ENCODE results near the gene UBL5.
A peak's percentile ranks its signal among the peaks of the same experiment; 100 is the strongest.
"Not testable (repeated sequence)": the region's sequence is repeated elsewhere in the genome, so short reads cannot be mapped to it uniquely, and the experiment has no call there.

The UBL5 gene

DNA sequence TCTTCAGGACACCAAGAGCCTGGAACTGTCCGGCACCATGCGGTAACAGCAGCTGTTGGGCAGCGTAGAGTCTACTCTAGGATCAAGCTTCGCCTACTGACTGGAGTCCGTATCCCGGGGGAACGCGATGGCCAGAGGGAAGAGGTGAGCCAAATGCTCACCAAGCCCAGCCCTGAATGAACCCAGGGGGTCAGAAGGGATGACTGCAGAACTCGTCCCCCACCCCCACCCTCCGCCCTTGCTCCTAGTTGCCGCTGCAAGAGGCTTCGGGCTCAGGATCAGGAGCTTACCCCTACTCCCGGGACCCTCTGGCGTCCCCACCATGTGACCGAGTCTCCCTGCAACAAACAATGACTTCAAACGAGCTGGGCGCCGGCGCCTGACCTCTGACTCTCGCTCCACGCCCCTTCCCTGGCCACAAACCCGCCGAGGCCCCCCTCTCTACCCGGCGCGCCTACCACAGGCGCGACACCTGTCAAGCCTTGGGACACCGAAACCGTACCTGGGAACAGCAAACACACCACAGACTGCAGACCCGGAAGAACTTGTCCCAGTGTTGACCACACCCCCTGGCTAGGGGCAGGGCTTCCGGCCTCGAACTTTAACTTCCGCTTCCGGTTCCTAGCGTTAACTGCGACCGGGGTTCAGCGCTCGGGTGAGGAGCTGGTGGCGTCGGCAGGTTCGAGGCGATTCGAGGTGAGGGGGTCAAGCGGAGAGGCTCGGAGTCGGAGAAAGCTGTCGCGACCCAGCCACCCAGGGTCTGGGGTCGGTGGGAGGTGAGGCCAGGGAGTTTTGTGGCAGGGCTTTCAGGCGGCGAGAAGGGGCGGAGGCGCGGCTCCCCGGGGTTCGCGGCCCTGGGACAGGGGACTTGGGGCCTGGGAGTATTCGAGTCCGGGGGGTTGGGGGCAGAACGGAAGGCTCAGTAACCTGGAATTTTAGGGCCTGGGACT lies at the start of gene UBL5:
Gene UBL5, plus strand, starts transcription at position 630 of the 950 bp plus-strand sequence. CDS start 420 bp downstream, outside the sequence.
- DNase-seq: peak; percentile 78

DNA sequence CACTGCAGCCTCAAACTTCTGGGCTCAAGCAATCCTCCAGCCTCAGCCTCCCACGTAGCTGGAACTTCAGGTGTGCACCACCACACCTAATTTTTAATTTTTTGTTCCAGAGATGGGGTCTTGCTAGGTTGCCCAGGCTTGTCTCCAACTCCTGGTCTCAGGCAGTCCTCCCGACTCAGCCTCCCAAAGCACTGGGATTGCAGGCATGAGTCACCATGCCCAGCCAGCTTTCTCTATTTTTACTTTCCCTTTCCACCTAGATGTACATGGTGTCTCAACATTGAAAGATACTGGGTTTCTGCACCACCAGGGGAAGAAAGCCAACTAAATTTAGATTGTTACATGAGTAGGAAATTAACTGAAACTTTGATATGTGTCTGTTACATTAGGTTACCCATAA lies 45.4 kb upstream of the UBL5 start:
- no peak for DNase-seq

- DNase-seq: not testable (repeated sequence)
Observed at GRCh38 chr19:9784163-9784496, 43.6 kb upstream of the UBL5 start.

DNA sequence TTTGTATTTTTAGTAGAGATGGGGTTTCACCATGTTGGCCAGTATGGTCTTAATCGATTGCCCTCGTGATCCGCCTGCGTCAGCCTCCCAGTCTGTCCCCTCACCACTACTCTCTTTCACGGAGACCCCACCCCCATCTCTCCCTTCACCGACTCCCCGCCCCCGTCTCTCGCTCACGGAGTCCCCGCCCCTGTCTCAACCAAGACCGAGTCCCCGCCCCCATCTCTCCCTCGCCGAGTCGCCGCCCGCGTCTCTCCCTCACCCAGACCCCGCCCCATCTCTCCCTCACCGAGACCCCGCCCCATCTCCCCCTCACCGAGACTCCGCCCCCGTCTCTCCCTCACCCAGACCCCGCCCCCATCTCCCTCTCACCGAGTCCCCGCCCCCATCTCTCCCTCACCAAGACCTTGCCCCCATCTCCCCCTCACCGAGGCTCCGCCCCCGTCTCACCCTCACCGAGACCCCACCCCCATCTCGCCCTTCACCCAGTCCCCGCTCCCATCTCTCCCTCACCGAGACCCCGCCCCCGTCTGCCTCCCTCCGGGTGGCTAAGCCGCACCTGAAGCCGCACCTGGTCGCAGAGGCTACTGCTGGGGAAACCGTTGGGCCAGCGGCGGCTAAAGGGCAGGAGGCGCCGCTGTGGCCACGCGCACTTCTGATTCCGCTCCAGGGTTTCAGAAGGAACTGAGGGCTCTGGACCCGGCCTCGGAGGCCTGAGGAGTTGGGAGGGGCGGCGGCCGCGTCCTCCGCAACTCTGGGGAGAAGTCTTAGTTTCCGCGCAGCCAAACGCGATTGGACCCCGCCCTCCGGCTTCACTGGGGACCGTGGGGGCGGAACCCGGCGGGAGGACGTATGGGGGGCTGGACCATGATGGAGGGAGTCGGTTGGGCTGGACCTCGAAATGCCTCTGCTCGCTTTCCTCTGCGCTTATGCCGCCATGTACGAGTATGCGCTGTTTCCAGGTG lies 42.1 kb upstream of the UBL5 start:
- peak; percentile 94 for DNase-seq

DNA sequence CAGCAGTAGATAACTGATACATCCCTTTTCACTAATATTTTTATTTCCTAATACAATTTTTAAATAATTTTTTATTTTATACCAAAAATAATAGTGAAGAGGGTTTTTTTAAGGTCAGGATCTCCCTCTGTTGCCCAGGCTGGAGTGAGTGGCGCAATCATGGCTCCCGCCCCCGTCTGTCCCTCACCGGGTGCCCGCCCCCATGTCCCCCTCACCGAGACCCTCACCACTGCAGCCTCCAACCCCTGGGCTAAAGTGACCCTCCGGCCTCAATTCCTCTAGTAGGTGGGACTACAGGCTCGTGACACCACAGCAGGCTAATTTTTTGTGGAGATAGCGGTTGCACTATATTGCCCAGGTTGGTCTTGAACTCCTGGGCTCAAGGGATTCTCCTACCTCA lies 41.4 kb upstream of the UBL5 start:
- no peak for DNase-seq

GRCh38 chr19:9786819-9787218 lies 40.9 kb upstream of the UBL5 start:
- DNase-seq: no peak

GRCh38 chr19:9788604-9789003 lies 39.1 kb upstream of the UBL5 start:
- DNase-seq: not testable (repeated sequence)

DNA sequence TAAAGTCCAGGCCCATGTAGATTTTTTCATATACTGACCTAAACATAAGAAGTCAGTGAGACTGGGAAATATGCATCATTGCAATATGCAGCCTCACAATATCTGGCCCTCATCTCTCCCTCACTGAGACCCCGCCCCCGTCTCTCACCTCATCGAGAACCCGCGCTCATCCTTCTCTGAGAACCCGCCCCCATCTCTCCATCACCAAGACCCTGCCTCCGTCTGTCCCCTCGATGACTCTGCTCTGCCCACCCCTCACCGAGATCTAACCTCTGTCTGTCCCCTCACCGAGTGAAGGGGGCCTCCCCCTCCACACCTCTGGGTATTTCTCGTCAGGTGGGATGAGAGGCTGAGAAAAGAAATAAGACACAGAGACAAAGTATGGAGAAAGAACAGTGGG lies 38.7 kb upstream of the UBL5 start:
- DNase-seq: no peak

GRCh38 chr19:9789579-9789978 lies 38.1 kb upstream of the UBL5 start:
- DNase-seq: not testable (repeated sequence)

GRCh38 chr19:9791073-9791367 lies 36.7 kb upstream of the UBL5 start:
- DNase-seq: not testable (repeated sequence)

- peak; percentile 96 for DNase-seq
Observed at GRCh38 chr19:9791552-9792205, 36.0 kb upstream of the UBL5 start.

DNA sequence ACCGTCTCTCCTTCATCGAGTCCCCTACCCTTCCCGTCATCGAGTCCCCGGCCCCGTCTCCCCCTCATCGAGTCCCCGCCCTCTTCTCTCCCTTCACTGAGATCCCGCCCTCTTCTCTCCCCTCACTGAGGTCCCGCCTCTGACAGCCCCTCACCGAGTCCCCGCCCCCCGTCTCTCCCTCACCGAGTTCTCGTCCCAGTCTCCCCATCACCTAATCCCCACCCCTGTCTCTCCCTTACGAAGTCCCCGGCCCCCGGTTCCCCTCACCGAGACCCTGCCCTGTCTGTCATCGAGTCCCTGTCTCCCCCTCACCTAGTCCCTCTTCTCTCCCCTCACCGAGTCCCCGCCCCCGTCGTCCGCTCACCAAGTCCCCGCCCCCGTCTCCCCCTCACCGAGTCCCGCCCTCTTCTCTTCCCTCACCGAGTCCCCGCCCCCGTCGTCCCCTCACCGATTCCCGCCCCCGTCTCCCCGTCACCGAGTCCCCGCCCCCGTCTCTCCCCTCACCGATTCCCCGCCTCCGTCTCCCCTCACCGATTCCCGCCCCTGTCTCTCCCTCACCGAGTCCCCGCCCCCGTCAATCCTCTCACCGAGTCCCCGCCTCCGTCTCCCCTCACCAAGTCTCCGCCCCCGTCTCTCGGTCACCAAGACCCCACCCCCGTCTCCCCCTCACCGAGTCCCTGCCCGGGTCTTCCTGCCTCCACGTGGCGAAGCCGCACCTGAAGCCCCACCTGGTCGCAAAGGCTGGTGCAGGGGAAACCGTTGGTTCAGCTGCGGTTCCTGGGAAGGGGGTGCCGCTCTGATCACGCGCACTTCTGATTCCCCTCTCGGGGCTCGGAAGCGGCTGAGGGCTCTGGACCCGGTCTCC lies 35.3 kb upstream of the UBL5 start:
- DNase-seq: peak; percentile 93

- DNase-seq: peak; percentile 43
Observed at GRCh38 chr19:9793071-9793591, 34.6 kb upstream of the UBL5 start.

- peak; percentile 84 for DNase-seq
Observed at GRCh38 chr19:9796113-9796773, 31.5 kb upstream of the UBL5 start.

DNA sequence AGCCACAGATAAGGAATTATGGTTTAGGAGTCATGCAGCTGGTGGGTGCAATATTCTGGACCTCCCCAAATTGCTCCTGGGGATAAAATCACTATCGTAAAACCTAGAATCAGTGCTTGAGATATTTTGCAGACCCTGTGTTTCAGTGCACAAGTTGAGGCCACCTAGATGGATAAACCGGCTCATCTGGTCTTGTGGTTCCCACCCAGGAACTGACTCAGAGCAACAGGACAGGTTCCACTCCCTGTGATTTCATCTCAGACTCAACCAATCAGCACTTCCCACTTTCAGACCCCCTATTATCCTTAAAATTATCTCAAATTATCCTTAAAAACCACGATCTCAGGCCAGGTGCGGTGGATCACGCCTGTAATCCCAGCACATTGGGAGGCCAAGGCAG lies 29.8 kb upstream of the UBL5 start:
- DNase-seq: no peak

DNA sequence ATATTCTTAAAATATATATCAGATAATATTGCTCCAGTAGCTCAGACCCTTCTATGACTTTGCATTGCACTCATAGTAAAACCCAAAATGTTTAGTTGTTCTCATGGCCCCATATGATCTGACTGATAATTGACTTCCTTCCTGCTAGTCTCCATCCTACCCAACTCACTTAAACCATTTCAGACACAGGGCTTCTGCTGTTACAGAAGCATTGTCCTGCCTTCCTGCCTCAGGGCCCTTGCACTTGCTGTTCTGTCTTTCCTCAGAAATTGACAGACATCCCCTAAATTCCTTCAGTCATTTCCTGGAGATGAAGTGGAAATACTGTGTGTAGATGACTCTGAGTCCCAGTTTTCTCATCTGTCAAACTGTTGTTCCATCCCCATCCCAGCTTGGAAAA lies 28.6 kb upstream of the UBL5 start:
- no peak for DNase-seq

DNA sequence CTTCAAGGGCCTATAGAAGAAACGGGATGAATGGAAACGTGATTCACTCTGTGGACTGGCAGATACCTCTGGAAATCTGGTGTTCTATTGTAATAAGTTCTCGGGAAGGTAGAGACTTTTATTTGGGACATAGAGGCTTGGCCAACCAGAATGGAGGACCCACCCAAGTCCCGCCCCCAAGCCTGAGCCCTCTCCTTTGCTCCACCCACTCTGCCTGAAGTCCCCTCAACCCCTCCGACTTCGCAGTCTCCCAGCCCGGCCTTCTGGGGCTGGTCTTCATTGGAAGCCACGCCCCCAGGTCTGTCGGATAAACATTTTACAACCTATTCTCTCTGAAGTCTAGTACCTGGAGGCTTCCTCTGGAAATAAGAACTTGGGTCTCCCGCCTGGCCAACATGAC lies 25.7 kb upstream of the UBL5 start:
- DNase-seq: no peak

DNA sequence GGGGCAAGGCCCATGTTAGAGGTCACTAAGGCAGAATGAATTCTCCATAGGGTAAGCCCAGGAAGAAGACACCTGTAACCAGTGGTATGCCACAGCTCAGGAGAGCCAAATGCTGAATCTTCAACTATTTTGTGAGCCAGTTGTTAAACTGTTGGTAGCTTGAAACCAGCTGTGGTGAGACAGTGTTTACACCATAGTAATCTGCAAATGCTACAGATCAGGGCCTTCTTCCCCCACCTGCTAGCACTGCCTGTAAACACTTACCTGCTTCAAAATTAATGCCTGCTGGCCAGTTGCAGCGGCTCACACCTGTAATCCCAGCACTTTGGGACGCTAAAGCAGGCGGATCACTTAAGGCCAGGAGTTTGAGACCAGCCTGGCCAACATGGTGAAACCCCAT lies 20.9 kb upstream of the UBL5 start:
- no peak for DNase-seq

DNA sequence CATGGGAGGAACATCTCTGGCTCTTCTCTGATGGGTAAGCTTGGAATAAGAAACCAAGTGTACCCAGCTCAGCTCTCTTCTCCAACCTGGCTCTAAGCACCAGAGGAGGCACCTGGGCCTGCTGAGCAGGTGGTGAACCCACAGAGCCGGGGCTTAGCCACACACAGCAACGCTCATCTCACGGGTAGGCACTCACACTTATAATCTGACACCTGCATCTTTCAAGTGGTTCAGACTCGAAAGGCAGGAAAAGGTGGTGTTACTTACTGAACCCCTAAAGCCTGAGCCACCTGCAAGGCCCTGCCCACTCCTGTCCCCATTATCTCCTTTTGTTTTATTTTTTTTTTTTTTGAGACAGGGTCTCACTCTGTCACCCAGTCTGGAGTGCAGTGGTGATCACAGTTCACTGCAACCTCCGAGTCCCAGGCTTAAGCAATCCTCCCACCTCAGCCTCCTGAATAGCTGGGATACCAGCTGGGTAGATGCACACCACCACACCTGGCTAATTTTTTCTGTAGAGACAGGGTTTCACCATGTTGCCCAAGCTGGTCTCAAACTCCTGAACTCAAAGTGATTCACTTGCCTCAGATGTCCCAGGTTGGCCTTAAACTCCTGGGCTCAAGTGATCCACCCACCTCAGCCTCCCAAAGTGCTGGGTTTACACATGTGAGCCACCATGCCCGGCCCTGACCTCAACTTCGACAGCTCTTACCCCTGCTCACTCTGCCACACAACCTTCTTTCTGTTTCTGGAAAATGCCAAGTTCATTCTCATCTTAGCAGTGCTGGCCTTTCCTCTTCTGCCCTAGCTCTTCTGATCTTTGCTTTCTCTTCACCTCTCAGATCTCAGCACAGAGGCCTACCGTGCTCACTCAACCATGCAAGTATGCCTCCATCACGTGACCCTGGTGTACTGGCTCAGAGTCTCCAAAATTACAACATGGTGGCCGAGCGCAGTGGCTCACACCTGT lies 18.6 kb upstream of the UBL5 start:
- no peak for DNase-seq

GRCh38 chr19:9811139-9811538 lies 16.6 kb upstream of the UBL5 start:
- DNase-seq: no peak
